GM19468 (cell line): Measurements from ENCODE around the gene SH3BP2.

Source experiments
- ATAC-seq: cut with Tn5 transposase; IDR thresholded peaks from one replicate; pipeline ENCODE4 v1.9.1; 2021; ENCODE audit warnings: mild to moderate bottlenecking, moderate library complexity, moderate number of reproducible peaks; ENCODE audit not compliant: unreplicated experiment; ENCODE audit errors: extremely low read depth

The SH3BP2 gene

GRCh38 chr4:2816401-2816954 lies 23.6 kb downstream of the SH3BP2 start:
- no peak for ATAC-seq

GRCh38 chr4:2817137-2817536 lies 24.3 kb downstream of the SH3BP2 start:
- ATAC-seq = no peak

- no peak for ATAC-seq
Measured at GRCh38 chr4:2817701-2818350, 24.9 kb downstream of the SH3BP2 start.

GRCh38 chr4:2818351-2818939 lies 25.6 kb downstream of the SH3BP2 start:
- ATAC-seq = no peak

- ATAC-seq = no peak
Measured at GRCh38 chr4:2819244-2820215, 26.6 kb downstream of the SH3BP2 start.

- ATAC-seq = no peak
Measured at GRCh38 chr4:2820216-2820982, 27.5 kb downstream of the SH3BP2 start.

- ATAC-seq = no peak
Measured at GRCh38 chr4:2822461-2823300, 29.8 kb downstream of the SH3BP2 start.

- ATAC-seq = no peak
Measured at GRCh38 chr4:2823301-2823670, 30.4 kb downstream of the SH3BP2 start.

GRCh38 chr4:2823671-2824328 lies 30.9 kb downstream of the SH3BP2 start:
- ATAC-seq = no peak

- no peak for ATAC-seq
Measured at GRCh38 chr4:2824329-2824835, 31.5 kb downstream of the SH3BP2 start.

GRCh38 chr4:2824836-2825381 lies 32.0 kb downstream of the SH3BP2 start:
- no peak for ATAC-seq

GRCh38 chr4:2825740-2826139 lies 32.9 kb downstream of the SH3BP2 start:
- ATAC-seq = no peak

- ATAC-seq = no peak
Measured at GRCh38 chr4:2827071-2827873, 34.4 kb downstream of the SH3BP2 start.

GRCh38 chr4:2827874-2828751 lies 35.2 kb downstream of the SH3BP2 start:
- no peak for ATAC-seq

GRCh38 chr4:2828758-2829181 lies 35.9 kb downstream of the SH3BP2 start:
- no peak for ATAC-seq

- no peak for ATAC-seq
Measured at GRCh38 chr4:2829321-2829932, 36.5 kb downstream of the SH3BP2 start.
